Raji (cell line): Measurements from ENCODE around the gene CAPZB.

Experiments used
- POLR2A ChIP-seq: IDR thresholded peaks from 2 replicates; pipeline ENCODE4 v1.6.1; 2011; ENCODE audit warnings: low read depth, low read length, control low read depth; ENCODE audit not compliant: insufficient read depth

CAPZB gene

GRCh38 chr1:19462781-19463503, 22.4 kb downstream of the CAPZB start:
- no peak for TF ChIP-seq POLR2A

- no peak for TF ChIP-seq POLR2A
Observed at GRCh38 chr1:19461220-19461554, 24.2 kb downstream of the CAPZB start.

DNA sequence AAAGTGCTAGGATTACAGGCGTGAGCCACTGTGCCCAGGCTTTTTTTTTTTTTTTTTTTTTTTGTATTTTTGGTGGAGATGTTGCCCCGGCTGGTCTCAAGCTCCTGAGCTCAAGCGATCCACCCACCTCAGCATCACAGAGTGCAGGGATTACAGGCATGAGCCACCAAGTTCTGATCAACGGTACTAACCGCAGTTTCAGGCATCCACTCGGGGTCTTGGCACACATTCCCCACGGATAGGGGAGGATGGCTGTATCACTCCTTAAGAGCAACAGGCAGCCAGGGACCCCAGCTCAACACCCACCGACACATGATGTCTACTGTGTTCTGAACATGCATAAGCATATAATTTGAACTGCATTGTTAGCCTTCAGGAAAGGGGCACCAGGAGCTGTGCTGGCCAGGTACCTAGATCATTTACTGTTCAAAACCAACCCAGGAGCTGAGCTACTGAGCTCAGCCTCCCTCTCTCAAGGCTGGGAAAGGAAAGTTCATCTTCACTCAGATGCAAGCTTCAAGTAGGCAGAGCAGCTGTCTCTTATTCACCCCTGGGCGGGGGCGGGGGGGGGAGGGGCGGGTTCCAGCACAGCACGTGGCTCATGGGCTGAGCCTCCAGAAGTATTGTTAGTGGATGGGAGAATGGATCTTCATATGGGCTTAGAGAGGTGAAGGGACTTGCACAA, 24.7 kb downstream of the CAPZB start:
- TF ChIP-seq POLR2A, result no peak

DNA sequence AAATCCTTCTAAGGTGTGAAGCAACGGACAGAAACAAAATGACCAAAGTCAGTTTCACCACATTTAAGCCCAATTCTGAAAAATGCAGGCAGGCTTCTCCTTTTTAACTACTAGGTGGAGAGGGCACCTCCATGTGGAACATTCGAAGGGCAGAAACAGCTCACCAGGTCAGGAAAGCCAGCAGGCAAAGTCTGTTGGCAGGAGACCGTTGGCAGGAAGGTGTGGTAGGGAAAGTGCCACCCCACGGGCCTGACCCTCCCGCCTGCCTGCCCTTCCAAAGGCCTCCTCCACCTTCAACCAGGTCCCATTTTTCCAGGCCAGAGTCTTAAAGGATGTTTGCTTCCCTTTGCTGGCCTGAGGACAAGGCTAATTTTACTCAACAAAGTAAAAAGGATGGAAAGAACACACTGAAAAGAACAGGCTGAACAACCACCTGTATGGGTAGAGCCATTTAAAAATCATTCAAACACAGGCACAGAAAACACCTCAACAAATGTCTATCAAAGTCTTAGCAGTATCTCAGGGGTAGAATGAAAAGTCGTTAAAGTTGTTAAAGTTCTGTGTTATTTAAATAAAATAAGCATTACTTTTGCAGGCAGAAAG, 26.4 kb downstream of the CAPZB start:
- no peak for TF ChIP-seq POLR2A

- TF ChIP-seq POLR2A, result no peak
Observed at GRCh38 chr1:19457607-19458006, 27.7 kb downstream of the CAPZB start.

GRCh38 chr1:19456968-19457441, 28.3 kb downstream of the CAPZB start:
- no peak for TF ChIP-seq POLR2A

GRCh38 chr1:19455353-19455752, 30.0 kb downstream of the CAPZB start:
- TF ChIP-seq POLR2A, result no peak

DNA sequence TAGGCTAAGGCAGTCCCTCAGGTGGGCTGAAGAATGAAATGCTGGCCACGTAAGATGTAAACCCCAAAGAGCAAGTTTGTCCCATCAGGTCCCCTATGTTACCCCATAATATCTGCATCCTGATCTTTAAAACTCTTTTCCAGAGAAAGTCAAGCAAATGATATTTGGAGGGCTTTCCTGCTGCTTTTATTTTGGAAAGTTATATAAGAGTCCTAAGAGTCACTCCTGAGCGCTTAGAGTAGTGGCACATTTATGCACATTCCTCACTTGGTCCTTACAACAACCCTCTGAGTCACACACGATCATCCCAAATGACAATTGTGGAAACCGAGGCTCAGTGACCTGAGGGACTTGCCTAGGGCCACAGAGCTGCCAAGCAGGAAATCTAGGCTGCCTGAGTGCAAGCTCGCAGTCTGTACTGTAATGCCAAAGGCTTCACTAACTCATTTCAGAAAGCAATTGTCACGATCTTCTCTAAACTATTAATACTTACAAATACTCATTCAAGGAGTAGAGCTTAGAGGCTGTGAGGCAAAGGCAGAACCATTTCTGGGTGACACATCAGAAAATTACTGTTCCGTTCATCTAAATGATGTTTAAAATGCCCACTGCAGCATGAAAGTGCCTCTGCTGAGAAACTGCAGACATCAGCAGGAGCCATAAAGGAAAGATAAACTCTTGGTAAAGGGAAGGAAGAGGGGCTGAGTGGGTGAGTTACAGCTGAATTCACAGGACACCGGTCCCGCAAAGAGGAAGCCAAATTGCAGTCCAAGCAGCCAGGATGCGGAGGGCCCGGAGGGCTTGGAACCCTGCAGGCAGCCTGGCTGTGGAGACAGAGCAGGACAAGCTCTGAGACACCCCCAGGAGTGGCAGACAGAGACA, 30.8 kb downstream of the CAPZB start:
- TF ChIP-seq POLR2A, result no peak

DNA sequence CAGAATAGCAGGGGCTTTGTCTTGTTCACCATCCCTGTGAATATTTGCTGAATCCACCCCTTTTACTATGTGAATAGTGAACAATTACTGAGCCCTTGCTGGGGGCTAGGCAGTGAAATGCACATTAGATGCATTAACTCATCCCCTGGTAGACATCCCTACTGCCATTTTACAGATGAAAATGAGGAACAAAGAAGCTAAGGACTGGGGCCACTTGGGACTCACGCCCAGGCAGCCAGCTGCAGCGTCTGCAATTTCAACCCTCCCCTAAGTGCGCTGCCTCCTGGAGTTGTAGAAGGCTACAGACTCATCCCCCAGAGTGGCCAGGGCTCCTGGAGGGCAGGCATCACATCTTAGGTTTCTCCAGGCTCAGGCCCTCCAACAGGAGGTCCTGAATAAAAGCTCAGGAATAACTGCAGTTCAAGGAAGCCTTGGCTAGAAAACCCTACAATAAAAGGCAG, 31.6 kb downstream of the CAPZB start:
- no peak for TF ChIP-seq POLR2A

DNA sequence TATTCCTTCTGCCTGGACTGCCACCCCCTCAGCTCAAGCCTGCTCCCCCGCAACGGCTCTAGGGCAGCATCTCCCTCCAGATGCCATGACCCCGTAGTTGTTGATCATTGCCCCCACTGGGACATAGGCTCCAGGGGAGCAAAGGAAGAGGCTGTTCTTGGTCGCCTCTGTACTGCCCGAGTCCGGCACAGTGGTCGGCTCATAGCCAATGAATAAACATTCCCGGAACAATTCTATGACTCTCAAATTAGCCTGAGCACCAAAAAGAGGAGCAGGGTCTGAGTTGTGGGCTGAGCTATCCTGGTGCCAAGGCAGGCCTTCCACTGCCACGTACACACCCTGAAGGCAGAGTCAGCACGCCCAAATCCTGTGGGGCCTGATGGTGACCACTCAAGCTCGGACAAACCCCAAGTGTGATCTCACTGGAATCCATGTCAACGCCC, 33.1 kb downstream of the CAPZB start:
- TF ChIP-seq POLR2A, result no peak

GRCh38 chr1:19450811-19451515, 34.4 kb downstream of the CAPZB start:
- no peak for TF ChIP-seq POLR2A

DNA sequence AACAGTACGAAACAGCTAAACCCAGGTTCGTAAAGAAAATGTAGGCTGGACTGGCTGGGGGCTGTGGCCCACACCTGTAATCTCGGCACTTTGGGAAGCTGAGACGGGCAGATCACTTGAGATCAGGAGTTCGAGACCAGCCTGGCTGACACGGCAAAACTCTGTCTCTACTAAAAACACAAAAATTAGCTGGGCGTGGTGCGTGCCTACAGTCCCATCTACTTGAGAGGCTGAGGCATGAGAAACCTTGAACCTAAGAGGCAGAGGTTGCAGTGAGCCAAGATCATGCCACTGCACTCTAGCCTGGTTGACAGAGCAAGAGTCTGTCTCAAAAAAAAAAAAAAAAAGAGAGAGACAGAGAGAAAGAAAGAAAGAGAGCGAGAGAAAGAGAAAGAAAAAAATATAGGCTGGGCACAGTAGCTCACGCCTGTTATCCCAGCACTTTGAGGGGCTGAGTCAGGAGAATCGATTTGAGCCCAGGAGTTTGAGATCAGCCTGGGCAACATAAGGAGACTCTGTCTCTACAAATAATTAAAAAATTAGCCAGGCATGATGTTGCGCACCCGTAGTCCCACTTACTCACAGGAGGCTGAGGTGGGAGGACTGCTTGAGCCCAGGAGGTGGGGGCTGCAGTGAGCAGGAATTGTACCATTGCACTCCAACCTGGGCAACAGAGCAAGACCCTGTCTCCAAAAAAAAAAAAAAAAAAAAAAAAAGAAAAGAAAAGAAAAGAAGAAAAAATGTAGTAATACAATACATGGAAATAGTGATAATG, 35.7 kb downstream of the CAPZB start:
- no peak for TF ChIP-seq POLR2A

- no peak for TF ChIP-seq POLR2A
Observed at GRCh38 chr1:19448491-19449439, 36.6 kb downstream of the CAPZB start.

DNA sequence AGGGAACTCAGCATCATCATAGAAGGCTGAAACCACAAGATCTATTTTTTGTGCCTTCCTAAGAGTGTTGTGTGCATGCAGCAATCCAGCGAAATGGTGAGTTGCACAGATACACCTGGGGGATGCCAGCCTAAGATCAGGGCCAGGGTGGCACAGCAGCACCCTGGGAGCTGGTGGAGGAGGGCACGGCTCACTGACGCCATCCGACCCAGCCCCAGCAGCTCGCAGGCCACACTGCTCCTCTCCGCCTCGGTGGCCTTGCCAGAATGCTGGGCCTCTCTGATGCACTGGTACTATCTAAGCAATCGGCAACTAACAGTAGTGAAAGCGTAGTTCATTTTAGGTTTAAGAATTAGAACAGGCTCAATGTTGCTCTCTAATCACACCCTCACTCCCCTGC, 37.8 kb downstream of the CAPZB start:
- no peak for TF ChIP-seq POLR2A
